ENCODE data around the gene CUBN. TPM values are rescaled to one million over a fixed set of nuclear protein-coding genes. Genes with fewer than 3 reads are reported as not detected.

Gene CUBN
- total and polyA plus RNA-seq, 9 of the 15 experiments (the other 6 are each of a cell fraction or from before 2014, with no cell fraction given) = 0.04 to 0.33 (median 0.09) TPM

DNA sequence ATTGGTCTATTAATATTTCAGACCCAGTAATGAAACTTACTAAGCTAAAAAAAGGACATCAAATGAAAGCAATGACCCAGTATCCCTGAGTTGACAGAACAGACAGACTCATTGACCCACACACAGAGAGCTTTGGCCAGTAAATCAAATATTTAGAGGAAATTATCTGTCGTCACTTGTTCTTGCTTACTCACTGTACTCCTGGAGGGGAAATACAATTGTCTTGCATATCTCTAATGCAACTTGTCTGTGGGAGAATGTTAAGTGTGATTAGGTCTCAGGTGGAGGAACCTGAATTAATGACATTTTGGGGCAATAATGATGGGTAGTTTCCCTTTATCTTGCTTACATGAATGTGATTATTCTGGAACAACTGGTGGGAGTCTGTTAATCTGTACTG is 80.4 kb downstream of the CUBN start (continued):
- TF ChIP-seq, protein P1, sequence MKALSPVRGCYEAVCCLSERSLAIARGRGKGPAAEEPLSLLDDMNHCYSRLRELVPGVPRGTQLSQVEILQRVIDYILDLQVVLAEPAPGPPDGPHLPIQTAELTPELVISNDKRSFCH (CRISPR knock-in tag; IDR thresholded peaks at IDR 0.05) = no peak
- TF ChIP-seq, protein P1 (tag; IDR thresholded peaks at IDR 0.05) = no peak
- TF ChIP-seq SREBF1 (IDR thresholded peaks at IDR 0.05; ENCODE audit: borderline replicate concordance, low read depth, low read length) (no peak), ZBTB11 (CRISPR knock-in tag; IDR thresholded peaks at IDR 0.05) (no peak), KHSRP (IDR thresholded peaks at IDR 0.05) (no peak), CSDE1 (IDR thresholded peaks at IDR 0.05) (no peak), TBP (optimal IDR thresholded peaks at IDR 0.05; ENCODE audit: low read depth, low read length) (no peak), SOX6 (IDR thresholded peaks at IDR 0.05) (peak; percentile 89), CC2D1A (IDR thresholded peaks at IDR 0.05) (no peak), ZNF134 (CRISPR knock-in tag; conservative IDR thresholded peaks at IDR 0.05) (no peak), HMG20A (CRISPR knock-in tag; conservative IDR thresholded peaks at IDR 0.05) (no peak), TEAD4 (IDR thresholded peaks at IDR 0.05; ENCODE audit: low read length) (peak; percentile 74), TEAD4 (CRISPR knock-in tag; IDR thresholded peaks at IDR 0.05; ENCODE audit: borderline replicate concordance) (no peak), HNRNPL (IDR thresholded peaks at IDR 0.05; ENCODE audit: low read depth, low read length) (no peak), ZNF507 (tag; conservative IDR thresholded peaks at IDR 0.05) (no peak), ZNF449 (CRISPR knock-in tag; IDR thresholded peaks at IDR 0.05) (no peak), NR1H2 (CRISPR knock-in tag; IDR thresholded peaks at IDR 0.05) (no peak), ZNF785 (CRISPR knock-in tag; IDR thresholded peaks at IDR 0.05) (no peak), TAL1 (IDR thresholded peaks at IDR 0.05) (peak; percentile 68; the same call in 1 of the 2 replicates), POLR2H (tag; IDR thresholded peaks at IDR 0.05; ENCODE audit: low read depth) (no peak), ZBTB1 (CRISPR knock-in tag; IDR thresholded peaks at IDR 0.05; ENCODE audit: borderline replicate concordance, low read depth) (no peak), ZNF76 (CRISPR knock-in tag; IDR thresholded peaks at IDR 0.05; ENCODE audit: borderline replicate concordance) (no peak), PML (IDR thresholded peaks at IDR 0.05; ENCODE audit: low read length) (no peak)
- TF ChIP-seq, protein P2, sequence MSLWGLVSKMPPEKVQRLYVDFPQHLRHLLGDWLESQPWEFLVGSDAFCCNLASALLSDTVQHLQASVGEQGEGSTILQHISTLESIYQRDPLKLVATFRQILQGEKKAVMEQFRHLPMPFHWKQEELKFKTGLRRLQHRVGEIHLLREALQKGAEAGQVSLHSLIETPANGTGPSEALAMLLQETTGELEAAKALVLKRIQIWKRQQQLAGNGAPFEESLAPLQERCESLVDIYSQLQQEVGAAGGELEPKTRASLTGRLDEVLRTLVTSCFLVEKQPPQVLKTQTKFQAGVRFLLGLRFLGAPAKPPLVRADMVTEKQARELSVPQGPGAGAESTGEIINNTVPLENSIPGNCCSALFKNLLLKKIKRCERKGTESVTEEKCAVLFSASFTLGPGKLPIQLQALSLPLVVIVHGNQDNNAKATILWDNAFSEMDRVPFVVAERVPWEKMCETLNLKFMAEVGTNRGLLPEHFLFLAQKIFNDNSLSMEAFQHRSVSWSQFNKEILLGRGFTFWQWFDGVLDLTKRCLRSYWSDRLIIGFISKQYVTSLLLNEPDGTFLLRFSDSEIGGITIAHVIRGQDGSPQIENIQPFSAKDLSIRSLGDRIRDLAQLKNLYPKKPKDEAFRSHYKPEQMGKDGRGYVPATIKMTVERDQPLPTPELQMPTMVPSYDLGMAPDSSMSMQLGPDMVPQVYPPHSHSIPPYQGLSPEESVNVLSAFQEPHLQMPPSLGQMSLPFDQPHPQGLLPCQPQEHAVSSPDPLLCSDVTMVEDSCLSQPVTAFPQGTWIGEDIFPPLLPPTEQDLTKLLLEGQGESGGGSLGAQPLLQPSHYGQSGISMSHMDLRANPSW (CRISPR knock-in tag; IDR thresholded peaks at IDR 0.05) = no peak

Data from K562 (cell line).